Cerebellar cortex (tissue), 1 donor: ENCODE results near the gene C4orf36.

Experiments
- DNase-seq: peaks from one replicate; pipeline ENCODE4 v3.0.0-alpha.2; 2015; ENCODE audit warnings: low spot score

C4orf36 gene, protein sequence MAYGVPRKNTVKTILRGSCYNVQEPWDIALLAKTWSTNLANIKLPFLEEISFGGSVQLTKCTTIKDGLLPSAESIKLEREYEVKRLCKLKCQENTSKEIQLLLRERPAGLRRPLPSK

DNA sequence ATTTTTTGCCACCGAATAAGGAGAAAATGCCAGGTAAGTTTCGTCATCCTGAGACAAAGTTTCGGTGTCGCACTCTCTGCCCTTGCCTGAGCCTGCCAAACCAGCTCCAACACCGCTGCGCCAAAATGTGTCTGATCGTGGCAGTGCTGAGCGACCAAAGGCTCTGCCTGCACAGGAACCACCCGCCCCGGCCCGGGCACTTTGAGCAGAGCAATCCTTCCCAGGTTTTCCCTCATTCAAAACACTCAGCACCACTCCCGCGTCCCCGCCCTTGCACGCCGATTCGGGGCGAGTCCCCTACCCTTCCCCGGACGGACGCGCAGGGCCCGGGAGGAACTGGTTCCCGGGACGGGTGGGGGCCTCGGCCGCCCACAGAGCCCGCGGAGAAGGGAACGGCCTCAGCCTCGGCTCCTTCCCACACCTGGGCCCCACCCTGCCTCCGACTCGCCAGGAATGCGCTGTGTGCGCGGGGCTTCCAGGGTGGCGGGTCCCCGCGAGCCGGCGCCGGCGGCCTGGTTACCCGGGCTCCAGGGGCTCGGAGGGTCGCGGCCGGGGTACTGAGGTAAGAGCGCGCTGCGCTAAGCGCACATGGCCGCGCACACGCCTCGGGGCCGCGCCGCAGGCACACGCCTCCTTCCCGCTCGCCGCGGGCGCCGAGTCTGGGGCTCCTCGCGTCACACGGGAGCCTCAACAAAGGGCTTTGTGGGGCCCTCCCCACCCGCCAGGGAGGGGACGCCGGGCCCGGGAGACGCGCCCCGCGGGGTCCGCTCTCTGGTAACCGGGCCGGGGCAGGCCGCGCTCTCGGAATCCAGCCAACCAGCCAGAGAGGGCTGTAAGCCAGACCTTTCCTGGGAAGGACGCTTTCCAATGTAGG, at the start of gene C4orf36:
Gene C4orf36, minus strand, starts transcription at position 661 of the 874 bp plus-strand sequence. CDS start 902 bp downstream, outside the sequence.
- DNase-seq = peak; percentile 76

DNA sequence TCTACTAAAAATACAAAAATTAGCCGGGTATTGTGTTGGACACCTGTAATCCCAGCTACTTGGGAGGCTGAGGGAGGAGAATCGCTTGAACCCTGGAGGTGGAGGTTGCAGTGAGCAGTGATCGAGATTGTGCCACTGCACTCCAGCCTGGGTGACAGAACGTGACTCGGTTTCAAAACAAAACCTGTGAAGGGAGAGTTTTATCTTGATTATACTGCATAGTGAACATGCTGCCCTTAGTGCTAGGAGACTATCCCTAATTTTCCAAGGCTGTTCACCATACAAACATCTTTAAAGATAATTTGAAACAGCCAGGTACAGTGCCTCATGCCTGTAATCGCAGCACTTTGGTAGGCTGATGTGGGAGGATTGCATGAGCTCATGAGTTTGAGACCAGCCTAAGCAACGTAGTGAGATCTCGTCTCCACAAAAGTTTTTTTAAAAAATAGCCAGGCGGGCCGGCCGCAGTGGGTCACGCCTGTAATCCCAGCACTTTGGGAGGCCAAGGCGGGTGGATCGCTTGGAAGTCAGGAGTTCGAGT, 48.8 kb upstream of the C4orf36 start:
- DNase-seq = no peak

DNA sequence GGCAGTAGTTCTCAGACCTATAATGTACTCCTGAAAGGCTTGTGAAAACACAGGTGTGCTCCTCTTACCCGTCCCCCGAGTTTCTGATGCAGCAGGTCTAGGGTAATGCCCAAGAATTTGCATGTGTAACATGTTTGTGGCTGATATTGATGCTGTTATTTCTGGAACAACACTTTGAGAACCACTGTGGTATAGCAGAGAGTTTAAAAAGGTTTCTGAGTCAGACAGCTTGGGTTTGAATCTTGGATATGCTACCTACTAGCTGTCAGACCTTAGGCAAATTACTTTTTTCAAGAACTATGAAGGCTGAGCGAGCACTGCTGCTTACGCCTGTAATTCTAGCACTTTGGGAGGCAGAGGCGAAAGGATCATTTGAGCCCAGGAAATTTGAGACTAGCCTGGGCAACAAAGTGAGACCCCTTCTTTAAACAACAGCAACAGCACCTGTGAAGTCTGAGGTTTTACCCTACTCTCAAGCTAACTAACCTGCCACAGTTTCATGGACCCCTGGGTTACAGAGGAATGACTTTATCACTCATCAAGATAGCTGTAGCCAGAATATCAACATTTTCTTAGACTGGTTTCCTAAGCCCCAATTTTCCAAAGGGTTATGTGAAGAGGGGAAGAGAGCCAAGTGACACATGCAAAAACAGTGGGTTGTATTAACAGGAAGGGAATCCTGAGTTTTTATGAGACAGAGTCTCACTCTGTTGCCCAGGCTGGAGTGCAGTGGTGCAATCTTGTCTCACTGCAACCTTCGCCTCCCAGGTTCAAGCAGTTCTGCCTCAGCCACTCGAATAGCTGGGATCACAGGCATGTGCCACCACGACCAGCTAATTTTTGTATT, 47.7 kb upstream of the C4orf36 start:
- no peak for DNase-seq

DNA sequence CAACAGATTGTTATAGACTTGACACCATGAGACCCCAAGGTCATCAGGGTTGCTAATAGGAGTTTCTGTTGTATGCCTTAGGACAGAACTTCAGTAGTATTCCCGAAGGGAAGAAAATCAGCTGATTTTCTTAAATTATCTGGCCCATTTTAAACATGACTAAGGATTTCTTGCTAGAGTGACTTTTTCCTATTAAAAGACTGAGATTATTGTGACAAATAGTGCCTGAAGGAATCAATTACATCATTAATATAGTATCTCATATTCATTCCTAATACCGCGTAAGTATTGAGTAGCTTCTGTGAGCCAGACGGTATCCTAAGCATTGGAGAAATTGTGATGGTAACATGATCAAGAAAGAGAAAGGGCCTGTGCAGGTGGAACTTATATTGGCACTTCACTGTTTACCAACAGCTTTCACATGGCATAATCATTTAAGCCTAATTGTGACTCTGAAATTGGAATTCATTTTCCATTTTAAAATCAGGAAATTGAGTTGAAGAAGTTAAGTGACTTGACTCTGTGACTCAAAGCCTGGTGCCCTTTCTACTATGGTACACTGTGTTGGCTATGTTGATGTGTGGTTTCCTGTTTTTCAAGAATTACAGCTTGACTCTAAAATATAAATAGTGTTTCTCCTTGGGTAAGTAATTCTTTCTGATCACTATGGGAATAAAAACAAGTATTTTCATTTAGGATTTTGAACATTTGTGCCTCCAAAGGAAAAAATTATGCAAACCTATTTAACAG, 46.7 kb upstream of the C4orf36 start:
- no peak for DNase-seq

DNA sequence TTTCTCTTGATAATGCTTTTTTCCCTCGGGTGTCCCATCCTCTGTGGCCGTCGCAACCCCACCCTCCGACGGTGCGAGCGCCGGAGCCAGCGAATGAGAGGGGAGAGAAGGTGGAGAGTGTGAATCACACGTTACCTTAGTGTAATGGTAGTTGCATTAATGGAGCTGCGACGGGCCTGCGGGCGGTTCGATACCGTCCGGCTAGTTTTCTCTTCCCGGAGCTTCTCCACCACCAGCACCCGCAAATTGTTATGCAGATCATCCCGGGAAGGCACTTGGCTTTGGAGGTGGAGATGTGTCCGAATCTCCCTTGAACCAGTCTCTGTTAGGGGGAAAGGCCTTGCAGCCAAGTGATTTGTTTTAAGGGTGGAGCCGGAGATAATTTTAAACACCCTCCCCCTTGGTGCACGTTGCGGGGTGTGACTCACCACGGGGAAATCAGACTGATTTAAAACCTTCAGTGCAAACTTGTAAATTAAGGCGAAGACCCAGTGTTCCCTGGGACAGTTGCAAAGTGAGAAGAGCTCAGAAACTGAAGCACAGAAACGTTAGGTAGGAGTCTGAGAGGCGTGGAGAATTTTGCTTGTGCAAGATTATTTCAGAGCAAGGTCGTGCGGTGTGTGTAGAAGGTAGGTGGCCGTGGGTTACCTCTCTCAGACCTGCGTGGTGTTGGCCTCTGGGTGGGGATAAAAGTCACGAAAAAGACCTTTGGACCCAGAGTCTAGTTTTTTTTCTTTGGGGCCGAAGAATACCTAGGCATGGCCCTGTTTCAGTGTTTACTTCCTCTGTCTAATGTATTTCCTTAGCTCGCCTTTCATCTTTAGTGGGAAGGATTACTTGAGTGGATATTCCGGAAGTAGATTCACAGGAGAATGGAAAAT, 43.9 kb upstream of the C4orf36 start:
- DNase-seq = peak; percentile 6

DNA sequence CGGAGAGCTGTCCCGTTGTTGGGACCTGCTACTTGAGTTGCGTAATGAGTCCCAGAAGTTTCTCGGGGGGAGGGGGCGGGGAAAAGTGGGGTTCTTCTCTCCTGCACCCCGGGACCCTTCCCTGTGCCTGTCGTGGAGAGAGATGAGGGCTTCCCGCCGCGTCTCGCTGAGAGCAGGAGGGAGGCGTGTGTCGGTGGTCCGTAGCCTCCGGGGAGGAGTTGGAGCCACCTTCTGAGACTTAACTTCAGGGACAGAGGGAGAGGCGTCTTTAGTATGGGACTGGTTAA, 43.3 kb upstream of the C4orf36 start:
- no peak for DNase-seq

DNA sequence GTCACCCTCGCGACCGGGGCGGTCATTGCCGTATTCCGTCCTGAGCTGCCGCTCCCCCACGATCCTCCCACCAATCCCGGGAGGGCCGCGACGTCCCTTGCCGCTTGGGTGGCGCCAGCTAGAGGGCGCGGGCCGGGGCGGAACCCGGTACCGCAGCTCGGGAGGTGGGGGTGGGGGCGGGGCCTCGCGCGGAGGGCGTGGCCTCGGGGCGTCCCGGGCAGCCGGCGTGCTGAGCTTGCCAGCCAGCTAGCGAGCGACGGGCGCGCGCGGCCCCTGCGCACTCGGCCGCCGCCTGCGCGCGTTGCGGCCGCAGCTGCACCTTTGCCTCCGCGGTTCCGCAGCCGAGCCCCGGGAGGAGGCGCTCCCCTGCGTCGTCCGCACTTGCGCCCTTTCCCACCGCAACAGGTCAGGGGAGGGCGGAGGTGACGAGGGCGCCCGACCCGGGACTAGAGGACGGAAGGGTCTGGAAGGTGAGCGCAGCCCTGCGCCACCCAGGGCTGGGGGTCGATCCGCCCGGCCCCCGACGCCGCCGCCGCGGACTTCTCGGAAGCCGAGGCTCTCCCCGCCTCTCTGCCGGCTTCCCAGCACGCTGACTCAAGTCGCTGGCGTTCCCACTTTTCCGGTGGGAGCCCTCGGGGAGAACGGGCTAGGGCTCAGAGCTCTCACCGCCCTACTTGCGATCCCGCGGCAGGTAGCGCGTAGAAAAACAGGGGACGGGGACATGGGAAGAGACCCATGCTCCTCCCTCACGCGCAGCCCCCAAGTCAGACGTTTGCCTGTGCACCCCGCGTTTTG, 42.7 kb upstream of the C4orf36 start, which contains the start of gene AFF1:
Gene AFF1, plus strand, starts transcription at position 241 of the 795 bp plus-strand sequence. CDS start 13,523 bp downstream, outside the sequence.
- DNase-seq = peak; percentile 59

DNA sequence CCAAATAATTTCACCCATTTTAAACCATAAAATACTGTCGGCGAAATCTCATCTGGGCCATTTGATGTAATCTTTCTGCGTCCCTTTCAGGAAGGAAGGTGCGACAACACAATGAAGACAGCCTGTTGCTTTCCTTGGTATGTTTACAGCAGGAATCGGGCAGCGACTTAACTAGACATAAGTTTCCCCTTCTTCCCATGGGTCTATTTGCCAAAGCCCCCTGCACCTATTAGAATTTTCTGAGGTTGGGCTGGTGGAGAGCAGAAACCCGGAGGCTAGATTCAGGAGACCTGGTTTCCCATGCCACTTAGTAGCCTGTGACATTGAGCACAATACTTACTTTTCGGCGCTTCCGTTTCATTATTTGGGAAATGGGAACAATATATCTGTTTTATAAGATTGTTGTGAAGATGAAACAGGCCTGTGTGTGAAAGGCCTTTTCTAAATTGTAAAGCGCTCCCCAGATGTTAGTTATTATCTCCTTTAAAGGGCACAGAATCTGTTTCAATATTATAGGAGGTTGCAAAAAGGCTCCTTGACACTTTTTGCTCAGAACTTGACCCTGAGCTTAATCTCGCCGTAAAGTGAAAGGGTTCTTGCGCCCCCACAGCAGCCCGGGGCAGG, 42.0 kb upstream of the C4orf36 start:
- no peak for DNase-seq

DNA sequence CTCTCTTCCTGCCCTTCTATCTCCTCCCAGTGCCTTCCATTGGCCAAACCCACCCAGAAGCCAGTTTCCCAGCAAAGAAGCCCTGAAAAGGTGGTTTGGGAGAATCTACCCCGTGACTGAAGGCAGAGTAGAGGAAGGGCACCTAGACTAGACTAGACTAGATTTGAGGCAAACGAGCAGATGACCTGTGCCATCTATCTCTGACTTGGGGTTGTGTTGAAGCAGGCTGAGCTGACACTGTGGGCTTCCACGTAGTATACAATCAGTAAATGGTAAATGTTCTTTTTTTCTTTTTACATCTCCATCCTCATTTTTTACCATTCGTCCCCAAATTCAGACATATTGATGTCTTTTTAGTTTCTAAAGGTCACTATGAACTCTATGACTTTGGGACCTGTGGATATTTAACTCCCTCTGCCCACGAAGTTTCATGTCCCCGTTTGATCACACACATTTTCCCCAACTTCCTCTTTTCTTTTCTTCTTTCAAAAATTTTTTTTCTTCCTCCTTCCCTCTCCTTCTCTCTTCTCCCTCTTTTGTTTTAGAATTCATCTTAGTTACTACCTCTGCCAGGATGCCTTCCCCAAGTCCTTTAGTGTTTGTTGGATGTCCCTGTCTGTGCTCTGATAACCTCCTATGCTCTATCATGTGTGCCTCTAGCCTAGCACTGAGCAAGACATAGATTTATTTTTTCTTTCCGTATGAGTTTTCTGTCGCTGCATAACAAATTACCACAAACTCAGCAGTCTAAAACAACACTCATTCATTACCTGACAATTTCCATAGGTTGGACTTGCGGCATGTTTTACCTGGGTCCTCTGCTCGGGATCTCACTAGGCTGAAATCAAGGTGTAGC, 36.4 kb upstream of the C4orf36 start:
- no peak for DNase-seq

DNA sequence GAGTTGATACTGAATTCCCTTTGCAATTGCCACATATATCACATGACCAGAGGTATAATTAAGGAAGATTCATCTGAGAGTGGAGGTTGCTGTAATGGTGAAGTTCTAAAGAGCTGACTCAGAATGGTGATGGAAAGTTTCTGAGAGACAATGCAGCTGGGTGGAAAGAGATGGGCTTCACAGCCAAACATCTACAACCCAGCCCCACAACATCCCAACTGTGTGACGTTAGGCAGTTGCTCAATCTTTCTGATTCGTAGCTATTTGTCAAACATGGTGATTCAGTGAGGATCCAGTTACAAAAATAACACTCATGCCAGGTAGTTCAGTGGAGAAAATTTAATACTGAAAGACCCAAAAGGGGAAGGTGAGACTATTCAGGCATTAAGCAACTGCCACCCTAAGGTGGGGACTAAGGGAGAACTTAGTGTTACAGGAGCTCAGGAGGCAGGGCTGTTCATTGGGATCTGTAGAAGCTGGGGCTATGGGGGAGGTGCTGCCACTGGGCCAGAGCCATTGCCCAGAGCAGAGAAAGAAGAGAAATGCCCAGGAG, 35.7 kb upstream of the C4orf36 start:
- no peak for DNase-seq

DNA sequence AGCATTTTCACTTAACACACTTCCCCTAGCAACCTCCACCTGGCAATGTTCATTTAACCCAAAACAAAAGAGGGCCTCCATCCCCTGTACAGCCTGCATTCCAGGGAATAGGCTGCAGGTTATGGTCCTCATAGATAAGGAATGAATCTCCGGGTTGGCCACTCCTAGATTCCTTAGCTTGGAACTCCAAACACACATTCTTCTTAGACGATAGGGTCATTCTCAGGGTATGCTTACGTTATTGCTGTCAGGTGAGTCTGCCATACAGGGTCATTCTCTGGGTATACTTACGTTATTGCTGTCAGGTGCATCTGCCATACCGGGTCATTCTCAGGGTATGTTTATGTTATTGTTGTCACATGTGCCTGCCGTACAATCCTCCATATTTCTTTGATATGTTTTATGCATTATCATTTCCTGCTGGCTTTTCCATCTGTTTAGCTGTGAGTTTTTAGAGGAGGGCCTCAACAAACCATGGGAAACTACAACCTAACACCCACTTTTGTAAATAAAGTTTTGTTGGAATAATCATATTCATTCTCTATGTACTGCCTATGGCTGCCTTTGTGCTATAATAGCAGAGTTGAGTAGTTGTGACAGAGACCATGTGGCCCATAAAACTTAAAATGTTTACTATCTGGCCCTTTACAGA, 34.3 kb upstream of the C4orf36 start:
- no peak for DNase-seq

DNA sequence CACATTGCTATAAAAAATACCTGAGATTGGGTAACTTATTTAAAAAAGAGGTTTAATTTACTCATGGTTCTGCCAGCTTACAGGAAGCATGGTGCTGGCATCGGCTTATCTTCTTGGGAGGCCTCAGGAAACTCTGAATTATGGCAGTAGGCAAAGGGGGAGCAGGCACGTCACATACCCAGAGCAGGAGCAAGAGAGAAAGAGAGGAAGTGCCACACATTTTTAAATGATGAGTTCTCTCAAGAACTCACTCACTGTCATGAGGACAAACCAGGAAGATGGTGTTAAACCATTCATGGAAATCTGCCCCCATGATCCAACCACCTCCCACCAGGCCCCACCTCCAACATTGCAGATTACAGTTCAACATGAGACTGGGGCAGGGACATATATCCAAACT, 32.6 kb upstream of the C4orf36 start:
- no peak for DNase-seq

DNA sequence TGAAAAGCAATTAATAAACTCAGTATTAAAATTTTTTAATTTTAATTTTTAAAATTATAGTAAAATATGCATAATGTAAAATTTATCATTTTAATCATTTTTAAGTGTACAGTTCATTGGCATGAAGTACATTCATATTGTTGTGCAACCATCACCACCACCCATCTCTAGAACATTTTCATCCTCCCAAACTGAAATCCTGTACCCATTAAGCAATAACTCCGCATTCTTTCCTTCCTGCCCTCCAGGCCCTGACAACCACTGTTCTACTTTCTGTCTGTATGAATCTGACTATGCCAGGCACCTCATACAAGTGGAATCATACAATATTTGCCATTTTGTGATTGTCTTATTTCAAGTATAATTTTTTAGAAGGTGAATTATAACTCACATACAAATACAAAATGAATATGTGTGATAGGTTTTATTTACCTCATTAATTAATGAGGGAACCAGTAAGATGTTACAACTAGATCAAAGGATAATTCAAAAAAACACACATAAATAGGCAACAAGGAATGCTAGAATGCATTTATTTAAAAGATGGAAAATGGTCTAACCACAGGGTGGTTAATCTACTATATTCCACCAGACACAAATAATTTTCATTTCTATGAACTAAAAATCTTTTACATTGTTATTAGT, 29.5 kb upstream of the C4orf36 start:
- DNase-seq = no peak

DNA sequence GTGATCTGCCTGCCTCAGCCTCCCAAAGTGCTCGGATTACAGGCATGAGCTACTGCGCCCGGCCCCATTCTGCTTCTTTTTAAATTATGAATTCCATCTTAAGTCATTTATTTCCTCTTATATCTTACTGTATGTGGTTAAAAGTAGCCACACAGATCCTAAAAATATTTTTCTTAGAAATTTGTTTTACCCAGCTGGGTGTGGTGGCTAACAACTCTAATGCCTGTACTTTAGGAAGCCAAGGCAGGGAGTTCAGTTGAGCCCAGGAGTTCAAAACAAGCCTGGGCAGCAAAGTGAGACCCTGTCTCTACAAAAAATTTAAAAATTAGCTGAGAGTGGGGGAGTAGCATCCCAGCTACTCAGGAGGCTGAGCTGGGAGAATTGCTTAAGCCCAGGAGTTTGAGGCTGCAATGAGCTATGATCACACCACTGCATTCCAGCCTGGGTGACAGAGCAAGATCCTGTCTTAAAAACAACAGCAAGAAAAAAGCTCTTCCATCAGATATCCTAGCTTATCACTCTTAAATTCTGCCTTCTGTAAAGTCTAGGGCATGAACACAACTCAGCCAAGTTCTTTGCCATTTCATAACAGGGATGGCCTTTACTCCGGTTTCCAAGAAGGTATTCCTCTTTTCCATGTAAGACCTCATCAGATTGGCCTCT, 27.5 kb upstream of the C4orf36 start:
- DNase-seq = no peak

DNA sequence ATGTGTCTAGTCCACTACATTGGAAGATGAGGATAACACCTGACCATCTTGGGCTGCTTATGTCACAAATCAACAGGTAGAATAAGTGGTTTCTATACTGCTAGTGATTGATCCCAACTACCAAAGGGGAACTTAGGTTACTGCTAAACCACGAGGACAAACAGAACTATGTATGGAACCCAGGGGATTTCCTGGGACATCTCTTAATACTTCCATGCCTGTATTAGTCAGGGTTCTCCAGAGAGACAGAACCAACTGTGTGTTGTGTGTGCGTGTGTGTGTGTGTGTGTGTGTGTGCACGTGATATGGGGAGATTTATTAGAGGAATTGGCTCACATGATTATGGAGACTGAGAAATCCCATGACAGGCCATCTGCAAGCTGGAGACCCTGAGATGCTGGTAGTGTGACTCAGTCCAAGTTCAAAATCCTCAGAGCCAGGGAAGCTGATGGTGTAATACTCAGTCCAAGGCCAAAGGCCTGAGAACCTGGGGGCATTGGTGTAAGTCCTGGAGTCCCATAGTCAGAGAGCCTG, 26.4 kb upstream of the C4orf36 start:
- DNase-seq = no peak
